NCI-H526 treated with DMSO at 0.1 percent for 48 hours (cell line): Measurements from ENCODE around the gene MICU1.
"Not testable (repeated sequence)": the region's sequence is repeated elsewhere in the genome, so short reads cannot be mapped to it uniquely, and the experiment has no call there.

Experiments used
- DNase-seq: peaks from one replicate; lab custom pipeline; 2025; lab: John Stamatoyannopoulos, UW

The MICU1 gene

GRCh38 chr10:72561745-72562166 lies 64.1 kb downstream of the MICU1 start:
- no peak for DNase-seq

DNA sequence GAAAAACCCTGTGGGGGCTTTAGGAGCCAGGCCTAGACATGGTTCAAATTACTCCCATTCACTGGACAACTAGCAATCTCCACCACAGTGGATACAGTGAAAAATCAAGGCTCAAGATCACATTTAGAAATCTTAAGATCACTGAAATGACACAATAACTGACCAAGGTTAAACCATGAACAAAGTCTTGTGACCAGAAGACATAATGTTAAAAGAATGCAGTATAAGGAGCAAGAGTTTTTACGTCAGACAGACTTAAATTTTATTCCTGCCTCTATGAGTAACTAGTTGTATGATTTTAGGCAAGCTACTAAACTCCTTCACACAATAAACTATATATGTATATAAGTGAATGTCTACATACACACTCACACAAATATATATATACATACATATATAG lies 68.5 kb downstream of the MICU1 start:
- no peak for DNase-seq

DNA sequence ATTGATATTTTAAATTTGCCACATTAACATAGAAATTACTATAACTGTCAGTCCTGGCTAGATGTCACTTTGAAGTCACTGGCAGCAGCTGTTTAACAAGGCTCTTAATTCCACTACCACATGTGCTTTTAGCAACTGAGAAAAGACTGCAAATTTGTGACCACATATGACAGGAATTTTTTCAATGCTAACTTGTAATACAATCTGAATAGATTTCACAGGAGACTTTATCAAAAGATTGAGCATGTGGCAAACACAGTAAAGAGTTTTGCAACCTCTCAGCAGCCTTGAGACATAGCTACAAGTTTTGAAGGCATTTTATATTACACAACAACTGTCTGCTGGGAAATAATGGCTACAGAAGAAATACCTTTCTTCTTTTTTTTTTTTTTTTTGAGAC lies 73.0 kb downstream of the MICU1 start:
- DNase-seq = no peak

- peak; percentile 35 for DNase-seq
Measured at GRCh38 chr10:72550239-72550638, 75.6 kb downstream of the MICU1 start.

DNA sequence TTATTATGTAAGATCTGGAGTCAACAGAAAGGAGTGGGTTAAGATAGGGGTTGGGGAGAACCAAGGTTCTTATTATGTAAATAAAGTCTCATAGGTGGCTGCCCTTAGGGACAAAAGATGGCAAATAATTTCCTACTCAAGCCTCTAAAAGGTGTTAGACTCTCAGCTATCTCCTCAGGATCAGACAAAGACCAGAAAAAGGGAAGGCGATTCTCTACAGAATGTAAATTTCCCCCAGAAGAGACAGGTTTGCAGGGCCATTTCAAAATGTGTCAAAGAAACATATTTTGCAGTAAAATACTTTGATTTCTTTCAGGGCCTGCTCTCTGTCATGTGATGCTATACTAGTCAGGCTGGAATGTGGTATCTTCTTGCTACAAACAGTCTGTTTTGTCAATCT lies 80.3 kb downstream of the MICU1 start:
- no peak for DNase-seq

DNA sequence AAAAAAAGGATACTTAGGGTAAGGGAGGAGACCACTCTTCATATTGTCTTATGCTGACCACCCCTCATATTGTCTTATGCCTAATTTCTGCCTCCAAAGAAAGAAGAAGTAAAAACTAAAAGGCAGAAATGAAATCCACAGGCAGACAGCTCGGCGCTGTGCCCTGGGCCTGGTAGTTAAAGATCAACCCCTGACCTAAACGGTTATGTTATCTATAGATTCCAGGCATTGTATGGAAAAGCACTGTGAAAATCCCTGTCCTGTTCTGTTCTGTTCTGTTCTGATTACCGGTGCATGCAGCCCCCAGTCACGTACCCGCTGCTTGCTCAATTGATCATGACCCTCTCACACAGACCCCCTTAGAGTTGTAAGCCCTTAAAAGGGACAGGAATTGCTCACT lies 82.0 kb downstream of the MICU1 start:
- not testable (repeated sequence) for DNase-seq

- no peak for DNase-seq
Measured at GRCh38 chr10:72542396-72542815, 83.5 kb downstream of the MICU1 start.

GRCh38 chr10:72541337-72541736 lies 84.5 kb downstream of the MICU1 start:
- DNase-seq = no peak

- DNase-seq = no peak
Measured at GRCh38 chr10:72540193-72540807, 85.6 kb downstream of the MICU1 start.

DNA sequence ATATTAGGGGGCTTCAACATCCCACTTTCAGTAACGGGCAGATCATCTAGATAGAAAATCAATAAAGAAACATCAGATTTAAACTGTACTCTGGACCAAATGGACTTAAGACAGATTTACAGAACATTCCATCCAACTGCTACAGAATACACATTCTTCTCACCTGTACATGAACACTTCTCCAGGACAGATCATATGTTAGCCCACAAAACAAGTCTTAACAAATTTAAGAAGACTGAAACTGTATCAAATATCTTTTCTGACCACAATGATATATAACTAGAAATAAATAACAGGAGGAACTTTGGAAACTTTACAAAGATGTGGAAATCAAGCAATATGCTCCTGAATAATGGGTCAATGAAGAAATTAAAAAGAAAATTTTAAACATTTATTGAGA lies 86.7 kb downstream of the MICU1 start:
- DNase-seq = no peak

DNA sequence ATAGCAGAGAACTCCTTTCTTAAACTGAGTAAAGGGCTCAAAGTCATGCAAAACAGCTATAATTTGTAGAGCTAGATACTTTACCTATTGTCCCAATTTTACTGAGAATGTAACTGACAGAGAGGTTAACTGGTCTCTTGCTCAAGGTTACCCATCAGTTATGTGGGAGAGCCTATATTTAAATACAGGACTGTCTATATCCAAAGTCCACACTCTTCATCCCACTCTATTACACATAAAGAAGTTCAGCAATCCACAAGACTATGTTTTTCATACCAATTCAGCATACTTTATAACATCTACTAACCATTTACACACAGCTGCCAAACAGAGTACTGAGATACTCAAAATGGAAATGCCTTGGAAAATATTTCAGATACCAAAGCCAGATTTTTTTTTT lies 100.2 kb downstream of the MICU1 start:
- DNase-seq = no peak

- DNase-seq = no peak
Measured at GRCh38 chr10:72525277-72525676, 100.6 kb downstream of the MICU1 start.

DNA sequence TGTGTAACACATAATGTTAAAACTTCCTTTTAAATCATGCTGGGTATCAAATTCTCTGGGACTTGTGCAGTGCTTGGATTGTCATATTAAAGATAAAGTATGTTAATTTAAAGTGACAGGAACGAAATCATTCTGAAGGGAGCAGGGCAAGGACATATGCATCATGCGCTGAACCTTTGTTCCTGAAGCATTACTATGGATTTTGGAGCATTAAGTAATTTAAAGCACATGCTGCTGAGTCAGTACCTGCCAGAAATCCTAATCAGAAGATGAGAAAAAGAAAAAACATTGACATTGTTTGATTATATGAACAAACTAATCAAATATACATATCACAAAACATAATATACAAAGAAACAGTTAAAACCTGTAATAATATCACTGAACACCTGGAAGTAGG lies 101.4 kb downstream of the MICU1 start:
- no peak for DNase-seq

DNA sequence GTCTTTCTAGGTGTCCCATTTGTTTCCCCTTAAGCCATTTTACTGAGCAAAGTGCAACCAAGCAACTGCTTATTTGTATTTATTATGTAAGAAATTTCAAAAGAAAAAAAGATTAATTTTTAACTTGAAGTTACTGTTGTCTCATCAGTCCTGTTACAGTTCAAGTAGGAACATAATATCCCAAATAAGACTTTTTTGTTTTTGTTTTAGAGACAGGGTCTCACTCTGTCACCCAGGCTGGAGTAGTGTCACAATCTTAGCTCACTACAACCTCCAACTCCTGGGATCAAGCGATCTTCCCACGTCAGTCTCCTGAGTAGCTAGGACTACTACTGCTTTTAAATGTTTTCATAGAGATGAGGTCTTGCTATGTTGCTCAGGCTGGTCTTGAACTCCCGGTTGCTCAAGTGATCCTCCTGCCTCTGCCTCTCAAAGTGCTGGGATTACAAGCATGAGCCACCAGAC lies 101.9 kb downstream of the MICU1 start:
- DNase-seq = no peak

DNA sequence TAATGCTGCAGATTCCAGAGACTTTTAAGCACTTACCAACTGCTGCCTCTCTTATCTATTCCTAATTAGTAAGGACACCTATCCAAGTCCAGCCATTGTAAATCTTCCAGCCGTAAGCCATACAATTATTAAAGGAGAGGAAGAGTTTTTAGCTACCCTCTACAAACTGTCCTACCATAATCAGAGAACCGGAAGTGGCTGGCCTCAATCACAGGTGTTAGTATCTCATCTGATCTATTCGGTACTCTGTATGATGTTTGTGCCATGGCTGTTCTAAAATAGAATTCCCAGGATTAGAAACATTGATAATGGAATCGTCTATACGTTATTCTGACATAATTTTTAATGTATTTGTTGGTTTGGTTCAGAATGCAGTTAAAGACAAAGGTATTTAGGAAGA lies 102.8 kb downstream of the MICU1 start:
- DNase-seq = no peak

GRCh38 chr10:72517244-72517643 lies 108.6 kb downstream of the MICU1 start:
- DNase-seq = no peak

- DNase-seq = no peak
Measured at GRCh38 chr10:72515455-72515854, 110.4 kb downstream of the MICU1 start.

GRCh38 chr10:72513910-72514309 lies 112.0 kb downstream of the MICU1 start:
- DNase-seq = no peak

- DNase-seq = no peak
Measured at GRCh38 chr10:72511459-72511858, 114.4 kb downstream of the MICU1 start.

GRCh38 chr10:72509941-72510340 lies 115.9 kb downstream of the MICU1 start:
- DNase-seq = no peak

- DNase-seq = no peak
Measured at GRCh38 chr10:72509206-72509799, 116.6 kb downstream of the MICU1 start.

DNA sequence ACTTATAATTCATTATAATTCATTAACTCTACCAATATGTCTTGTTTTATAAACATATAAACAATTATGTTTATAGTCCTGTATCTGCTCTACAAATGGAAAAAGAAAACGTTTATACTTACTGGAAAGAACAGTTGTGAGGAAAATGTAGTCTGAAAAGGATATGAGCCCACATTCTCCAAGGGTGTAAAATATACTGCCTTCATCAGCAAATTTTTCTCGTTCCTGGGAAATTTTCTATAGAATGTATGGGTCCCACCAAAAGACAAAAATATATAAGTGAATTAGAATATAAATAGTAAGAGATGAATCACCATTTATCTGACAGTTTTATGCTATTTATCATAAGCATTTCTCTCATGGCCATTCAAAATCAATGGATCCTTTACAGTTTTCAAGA lies 117.8 kb downstream of the MICU1 start:
- DNase-seq = no peak

DNA sequence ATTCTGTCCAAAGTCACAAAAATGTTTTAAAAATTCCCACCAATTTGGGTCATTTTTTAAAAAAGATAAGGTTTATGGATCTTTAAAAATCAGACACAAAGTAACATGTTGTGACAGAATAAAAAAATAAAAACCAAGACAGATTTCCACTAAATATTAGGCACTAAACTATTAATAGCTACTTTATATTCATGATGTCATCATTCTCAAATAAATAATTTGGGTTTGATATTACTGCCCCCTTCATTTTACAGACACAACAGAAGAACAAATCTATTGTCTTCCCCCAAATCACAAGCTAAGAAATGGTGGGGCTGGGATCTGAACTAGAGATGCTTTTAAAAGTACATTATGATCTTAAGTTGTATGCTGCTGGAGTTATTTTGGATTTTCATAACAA lies 119.4 kb downstream of the MICU1 start:
- no peak for DNase-seq

GRCh38 chr10:72505435-72505834 lies 120.4 kb downstream of the MICU1 start:
- DNase-seq = no peak
